Activated CD4-positive, alpha-beta T cell treated with anti-CD3 and anti-CD28 coated beads for 36 hours (primary cell): ENCODE results near the gene ADGRG4. TPM values are rescaled to one million over a fixed set of nuclear protein-coding genes. Genes with fewer than 3 reads are reported as not detected.
A peak's percentile ranks its signal among the peaks of the same experiment; 100 is the strongest.

Source experiments
- ATAC-seq: fragments of 200-7000 bp; cut with Tn5 transposase; one replicate; pipeline ENCODE4 v1.10.0; 2021; ENCODE audit warnings: mild to moderate bottlenecking, moderate library complexity
- CTCF ChIA-PET: fragments of 350-600 bp; sonication (Branson Sonifier 250); formaldehyde crosslinking; loops from one replicate; lab custom pipeline; 2021; ENCODE audit warnings: antibody characterized with exemption; lab: Charles Lee
- POLR2A ChIA-PET: fragments of 350-600 bp; sonication (Branson Sonifier 250); formaldehyde crosslinking; loops from one replicate; lab custom pipeline; 2021; ENCODE audit warnings: antibody characterized with exemption, inconsistent platforms; lab: Charles Lee
- DNase-seq: peaks from one replicate; pipeline ENCODE4 v3.0.0-alpha.2; 2020
- H3K27ac Mint-ChIP-seq: one replicate; pipeline ENCODE4 v1.8.0; 2021; ENCODE audit warnings: mixed read lengths
- H3K27me3 Mint-ChIP-seq: one replicate; pipeline ENCODE4 v1.8.0; 2021; ENCODE audit warnings: mixed read lengths
- H3K36me3 Mint-ChIP-seq: one replicate; pipeline ENCODE4 v1.8.0; 2021; ENCODE audit warnings: low read depth, mixed read lengths
- H3K4me1 Mint-ChIP-seq: one replicate; pipeline ENCODE4 v1.8.0; 2021; ENCODE audit warnings: mixed read lengths
- H3K4me3 Mint-ChIP-seq: one replicate; pipeline ENCODE4 v1.8.0; 2021; ENCODE audit warnings: mild to moderate bottlenecking, moderate library complexity, mixed read lengths
- H3K9me3 Mint-ChIP-seq: one replicate; pipeline ENCODE4 v1.8.0; 2021; ENCODE audit warnings: low read depth, mixed read lengths
- intact Hi-C, 2 experiments: fragments of 100-400 bp; cut with DNase I in 1 of 2; cut with micrococcal nuclease in 1 of 2; formaldehyde crosslinking; loops; one replicate each; pipeline versions ENCODE4 v1.14.2 to v1.15.1; 2022 to 2024; cut with DNase I, micrococcal nuclease
- total RNA-seq, 2 experiments: library from RNA; stranded (reverse); gene quantifications; one replicate each; pipeline ENCODE4 v1.2.3, GENCODE V29; 2021

The ADGRG4 gene
- total RNA-seq, 2 experiments from 2014 or later: not detected

DNA sequence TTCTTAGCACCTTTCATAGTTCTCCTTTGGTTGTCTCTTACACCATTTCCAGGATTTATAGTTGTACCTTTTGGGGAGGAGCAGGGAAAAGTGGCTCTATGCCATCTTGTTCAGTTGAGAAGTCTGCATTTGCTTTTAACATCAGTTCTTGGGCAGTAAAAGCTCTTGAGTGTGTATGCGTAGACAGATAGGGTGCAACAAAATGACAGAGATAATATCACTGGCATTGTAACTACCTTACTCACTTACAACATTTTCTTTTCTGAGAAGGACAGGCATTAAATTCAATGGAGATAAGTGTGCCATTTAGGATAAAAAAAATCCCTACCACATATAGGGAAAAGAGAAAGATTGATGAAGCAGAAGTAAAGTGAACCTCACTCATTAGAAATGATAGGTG is 38.9 kb downstream of the ADGRG4 start:
- H3K27ac Mint-ChIP-seq: no peak overlapping the region
- ChIA-PET POLR2A (no interaction called here), CTCF (no interaction called here)
- H3K27me3 Mint-ChIP-seq: peaks cover 3% of the 10 kb centered on the region
- H3K36me3 Mint-ChIP-seq: no peaks in the 10 kb centered on the region
- DNase-seq: no peak
- H3K9me3 Mint-ChIP-seq: no peaks in the 10 kb centered on the region
- no peak for ATAC-seq
- no peaks in the 10 kb centered on the region for H3K4me1 Mint-ChIP-seq
- intact Hi-C loops: no loop called here
- H3K4me3 Mint-ChIP-seq: no peak overlapping the region

DNA sequence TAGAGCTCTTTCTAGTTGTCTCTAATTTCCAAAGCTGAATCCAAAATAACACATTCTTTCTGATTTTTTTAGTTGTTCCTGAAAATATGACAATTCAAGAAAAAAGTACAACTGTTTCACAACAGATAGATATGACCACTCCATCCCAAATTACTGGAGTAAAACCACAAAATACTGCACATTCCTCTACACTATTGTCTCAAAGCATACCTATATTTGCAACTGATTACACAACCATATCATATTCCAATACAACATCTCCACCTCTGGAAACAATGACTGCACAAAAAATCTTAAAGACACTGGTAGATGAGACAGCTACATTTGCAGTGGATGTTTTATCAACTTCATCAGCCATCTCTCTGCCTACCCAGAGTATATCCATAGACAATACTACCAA is 43.6 kb downstream of the ADGRG4 start:
- H3K27me3 Mint-ChIP-seq: peaks cover 3% of the 10 kb centered on the region
- ChIA-PET POLR2A (no interaction called here), CTCF (no interaction called here)
- no peak overlapping the region for H3K4me3 Mint-ChIP-seq
- H3K36me3 Mint-ChIP-seq: no peaks in the 10 kb centered on the region
- DNase-seq (no peak), ATAC-seq (no peak)
- H3K9me3 Mint-ChIP-seq: no peaks in the 10 kb centered on the region
- no peaks in the 10 kb centered on the region for H3K4me1 Mint-ChIP-seq
- no peak overlapping the region for H3K27ac Mint-ChIP-seq
- intact Hi-C loops: no loop called here

DNA sequence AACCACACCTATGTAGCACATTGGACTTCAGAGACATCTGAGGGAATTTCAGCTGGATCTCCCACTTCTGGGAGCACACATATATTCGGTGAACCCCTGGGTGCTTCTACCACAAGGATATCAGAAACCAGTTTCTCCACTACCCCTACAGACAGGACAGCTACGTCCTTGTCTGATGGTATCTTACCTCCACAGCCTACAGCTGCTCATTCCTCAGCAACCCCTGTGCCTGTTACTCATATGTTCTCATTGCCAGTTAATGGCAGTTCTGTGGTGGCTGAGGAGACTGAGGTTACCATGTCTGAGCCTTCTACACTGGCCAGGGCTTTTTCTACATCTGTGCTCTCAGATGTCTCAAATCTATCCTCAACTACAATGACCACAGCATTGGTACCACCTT is 45.7 kb downstream of the ADGRG4 start:
- Mint-ChIP-seq H3K4me1 (no peaks in the 10 kb centered on the region), H3K4me3 (no peak overlapping the region), H3K9me3 (no peaks in the 10 kb centered on the region), H3K36me3 (no peaks in the 10 kb centered on the region), H3K27ac (no peak overlapping the region), H3K27me3 (peaks cover 3% of the 10 kb centered on the region)
- ATAC-seq: no peak
- DNase-seq: no peak
- ChIA-PET CTCF (no interaction called here), POLR2A (no interaction called here)
- intact Hi-C loops: no loop called here

DNA sequence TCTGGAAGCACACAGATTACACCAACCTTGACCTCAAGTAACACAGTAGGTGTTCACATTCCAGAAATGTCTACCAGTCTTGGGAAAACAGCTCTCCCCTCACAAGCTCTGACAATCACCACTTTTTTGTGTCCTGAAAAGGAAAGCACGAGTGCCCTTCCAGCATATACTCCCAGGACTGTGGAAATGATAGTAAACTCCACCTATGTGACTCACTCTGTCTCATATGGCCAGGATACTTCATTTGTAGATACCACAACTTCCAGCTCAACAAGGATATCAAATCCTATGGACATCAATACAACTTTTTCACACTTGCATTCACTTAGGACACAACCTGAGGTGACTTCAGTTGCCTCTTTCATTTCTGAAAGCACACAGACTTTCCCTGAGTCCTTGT is 46.9 kb downstream of the ADGRG4 start:
- H3K4me1 Mint-ChIP-seq: no peaks in the 10 kb centered on the region
- intact Hi-C loops: no loop called here
- ChIA-PET CTCF (interaction anchor here (0.6 to 1.5 kb wide), 2 partner anchors 10 to 178 kb away, joined by 3 to 4 read pairs; no protein-coding TSS in a partner anchor), POLR2A (no interaction called here)
- peaks cover 3% of the 10 kb centered on the region for H3K27me3 Mint-ChIP-seq
- H3K36me3 Mint-ChIP-seq: no peaks in the 10 kb centered on the region
- no peak for DNase-seq
- ATAC-seq: no peak
- no peaks in the 10 kb centered on the region for H3K9me3 Mint-ChIP-seq
- H3K4me3 Mint-ChIP-seq: no peak overlapping the region
- no peak overlapping the region for H3K27ac Mint-ChIP-seq

DNA sequence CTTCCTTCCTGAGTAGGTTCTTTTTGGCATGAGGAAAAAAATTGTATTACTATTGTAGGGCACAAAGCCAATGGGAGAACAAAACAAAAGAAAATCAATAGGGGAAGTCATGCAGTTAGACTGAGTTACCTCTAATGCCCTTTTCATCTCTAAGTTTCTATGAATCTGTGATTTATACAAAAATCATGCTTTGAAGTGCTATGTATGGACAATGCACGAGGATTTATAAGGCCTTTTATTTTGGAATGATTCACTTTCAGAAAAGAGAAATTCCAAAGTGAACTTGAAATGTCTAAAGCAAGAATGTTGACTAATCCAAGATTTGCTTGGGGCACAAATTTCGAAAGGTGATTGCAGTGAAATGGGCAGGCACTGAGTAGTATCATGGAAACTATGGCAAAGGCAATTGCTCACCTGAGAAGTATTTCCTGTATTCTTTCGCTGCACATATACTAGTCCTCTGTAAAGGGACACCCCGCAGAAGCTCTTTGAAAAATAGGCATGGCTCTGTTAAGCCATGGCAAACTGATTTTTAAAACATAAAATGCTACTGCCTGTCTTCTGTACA is 52.8 kb downstream of the ADGRG4 start:
- CTCF ChIA-PET: interaction anchor here (0.6 kb wide), 1 partner anchor 578 kb away, joined by 3 read pairs; no protein-coding TSS in a partner anchor
- Mint-ChIP-seq H3K4me1 (no peaks in the 10 kb centered on the region), H3K9me3 (no peaks in the 10 kb centered on the region), H3K4me3 (no peak overlapping the region), H3K36me3 (no peaks in the 10 kb centered on the region), H3K27me3 (peaks cover 4% of the 10 kb centered on the region), H3K27ac (no peak overlapping the region)
- POLR2A ChIA-PET: no interaction called here
- intact Hi-C loops: no loop called here
- no peak for DNase-seq
- no peak for ATAC-seq

DNA sequence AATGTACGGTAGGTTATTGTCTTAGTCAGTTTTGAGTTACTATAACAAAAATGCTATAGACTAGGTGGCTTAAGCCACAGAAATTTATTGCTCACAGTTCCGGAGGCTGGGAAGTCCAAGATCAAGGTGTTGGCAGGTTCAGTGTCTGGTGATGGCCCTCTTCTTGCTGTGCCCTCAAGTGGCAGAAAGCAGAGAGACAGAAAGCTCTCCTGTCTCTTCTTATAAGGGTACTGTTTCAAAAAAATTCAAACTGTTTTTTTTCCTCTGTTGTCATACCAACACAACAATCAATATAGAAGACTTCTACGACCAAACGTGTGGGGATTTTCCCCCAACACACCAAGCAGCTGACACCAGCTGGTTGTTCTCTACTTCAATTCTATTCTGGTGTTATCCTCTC is 53.4 kb downstream of the ADGRG4 start:
- Mint-ChIP-seq H3K9me3 (no peaks in the 10 kb centered on the region), H3K4me3 (no peak overlapping the region), H3K4me1 (no peaks in the 10 kb centered on the region), H3K36me3 (no peaks in the 10 kb centered on the region), H3K27ac (no peak overlapping the region), H3K27me3 (peaks cover 4% of the 10 kb centered on the region)
- CTCF ChIA-PET: interaction anchor here (0.6 kb wide), 1 partner anchor 577 kb away, joined by 3 read pairs; no protein-coding TSS in a partner anchor
- POLR2A ChIA-PET: no interaction called here
- ATAC-seq (no peak), DNase-seq (no peak)
- intact Hi-C loops: no loop called here

DNA sequence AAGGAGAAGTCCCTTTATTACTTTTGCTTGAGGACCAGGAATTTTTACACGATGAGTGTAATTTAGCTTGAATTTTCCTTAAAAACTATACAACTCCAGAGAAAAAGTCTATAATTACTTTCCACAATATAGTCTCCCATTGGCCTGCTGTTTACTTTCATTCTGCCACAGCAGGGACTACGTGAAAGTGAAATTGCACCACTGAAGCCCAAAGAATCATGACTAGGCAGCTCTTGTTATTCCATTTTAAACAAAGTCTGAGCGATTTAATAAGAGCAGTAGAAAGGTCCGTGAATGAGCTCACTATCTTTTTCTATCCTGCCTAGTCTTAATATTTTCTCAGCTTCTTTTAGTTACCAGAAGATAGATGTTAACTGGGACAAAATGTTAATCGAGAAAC is 68.6 kb downstream of the ADGRG4 start:
- intact Hi-C loops: no loop called here
- Mint-ChIP-seq H3K27ac (no peak overlapping the region), H3K27me3 (peaks cover 2% of the 10 kb centered on the region), H3K4me1 (no peaks in the 10 kb centered on the region), H3K9me3 (no peaks in the 10 kb centered on the region), H3K4me3 (no peak overlapping the region), H3K36me3 (no peaks in the 10 kb centered on the region)
- ATAC-seq: no peak
- no peak for DNase-seq
- POLR2A ChIA-PET: no interaction called here
- CTCF ChIA-PET: interaction anchor here (0.6 kb wide), 1 partner anchor 32 kb away, joined by 3 read pairs; no protein-coding TSS in a partner anchor

DNA sequence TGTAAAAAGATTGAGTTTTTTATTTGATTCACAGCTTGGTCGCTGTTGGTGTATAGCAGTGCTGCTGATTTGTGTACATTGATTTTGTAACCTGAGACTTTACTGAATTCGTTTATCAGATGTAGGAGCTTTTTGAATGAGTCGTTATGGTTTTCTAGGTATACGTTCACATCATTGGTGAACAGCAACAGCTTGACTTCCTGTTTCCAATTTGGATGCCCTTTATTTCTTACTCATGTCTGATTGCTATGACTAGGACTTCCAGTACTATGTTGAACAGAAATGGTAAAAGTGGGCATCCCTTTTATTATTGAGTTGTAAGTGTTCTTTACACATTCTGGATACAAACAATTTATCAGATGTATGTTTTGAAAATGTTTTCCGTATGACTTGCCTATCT is 76.0 kb downstream of the ADGRG4 start:
- ATAC-seq: peak; percentile 77
- POLR2A ChIA-PET: no interaction called here
- peaks cover 6% of the 10 kb centered on the region for H3K4me1 Mint-ChIP-seq

DNA sequence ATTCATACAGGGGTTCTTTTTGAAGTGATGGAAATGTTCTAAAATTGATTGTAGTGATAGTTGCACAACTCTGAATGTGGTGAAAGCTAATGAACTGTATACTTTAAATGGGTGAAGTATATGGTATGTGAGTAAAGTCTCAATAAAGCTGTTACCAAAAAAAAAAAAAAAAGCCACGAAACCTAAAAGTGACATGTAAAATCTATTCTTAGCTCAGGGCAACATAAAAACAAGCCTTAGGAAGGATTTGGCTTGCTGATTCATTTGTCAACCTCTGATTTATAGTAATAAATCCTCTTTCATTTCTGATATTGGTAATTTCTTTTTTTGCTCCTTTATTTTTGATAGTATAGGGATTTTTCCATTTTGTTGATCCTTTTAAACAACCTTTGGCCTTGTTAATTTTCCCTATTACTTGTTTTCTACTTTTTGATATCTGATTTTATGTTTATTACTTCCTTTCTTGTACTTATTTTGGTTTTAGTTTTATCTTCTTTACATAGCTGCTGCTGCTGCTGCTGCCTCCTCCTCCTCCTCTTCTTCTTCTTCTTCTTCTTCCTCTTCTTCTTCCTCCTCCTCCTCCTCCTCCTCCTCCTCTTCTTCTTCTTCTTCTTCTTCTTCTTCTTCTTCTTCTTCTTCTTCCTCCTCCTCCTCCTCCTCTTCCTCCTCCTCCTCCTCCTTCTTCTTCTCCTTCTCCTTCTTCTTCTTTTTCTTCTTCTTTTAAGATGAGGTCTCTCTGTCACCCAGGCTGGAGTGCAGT is 79.4 kb downstream of the ADGRG4 start:
- H3K27ac Mint-ChIP-seq: no peak overlapping the region
- no peak for ATAC-seq
- no peaks in the 10 kb centered on the region for H3K36me3 Mint-ChIP-seq
- no peak for DNase-seq
- peaks cover 10% of the 10 kb centered on the region for H3K27me3 Mint-ChIP-seq
- POLR2A ChIA-PET: interaction anchor here (0.7 kb wide), 1 partner anchor 1392 kb away, joined by 3 read pairs; no protein-coding TSS in a partner anchor
- H3K4me3 Mint-ChIP-seq: no peak overlapping the region
- intact Hi-C loops: no loop called here
- H3K4me1 Mint-ChIP-seq: peaks cover 6% of the 10 kb centered on the region
- no peaks in the 10 kb centered on the region for H3K9me3 Mint-ChIP-seq
- CTCF ChIA-PET: no interaction called here

More for the DNA sequence above, 76.0 kb downstream of the ADGRG4 start:
- Mint-ChIP-seq H3K9me3 (no peaks in the 10 kb centered on the region), H3K27ac (no peak overlapping the region), H3K27me3 (peaks cover 5% of the 10 kb centered on the region), H3K36me3 (no peaks in the 10 kb centered on the region), H3K4me3 (no peak overlapping the region)
- intact Hi-C loops: no loop called here
- CTCF ChIA-PET: no interaction called here
- DNase-seq: no peak

DNA sequence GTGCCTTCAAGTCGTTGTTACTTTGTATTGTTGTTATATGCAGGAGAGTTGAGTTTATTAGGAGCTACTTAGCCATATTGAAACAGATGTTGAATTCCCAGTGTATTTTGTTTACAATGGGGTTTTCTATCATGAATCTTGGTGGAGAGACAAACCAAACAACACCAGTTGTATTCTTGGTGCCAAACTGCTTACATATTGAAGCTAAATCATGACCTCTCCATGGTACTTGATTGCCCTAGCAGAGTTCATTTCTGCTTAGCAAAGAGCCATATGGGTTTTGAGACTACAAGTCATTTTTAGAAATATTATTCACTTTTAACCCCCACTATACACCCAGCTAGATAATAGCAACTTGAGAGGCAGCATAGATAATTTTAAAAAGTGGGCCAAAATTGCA is 85.4 kb downstream of the ADGRG4 start:
- Mint-ChIP-seq H3K9me3 (no peaks in the 10 kb centered on the region), H3K27ac (no peak overlapping the region), H3K4me3 (no peak overlapping the region), H3K4me1 (no peaks in the 10 kb centered on the region), H3K36me3 (no peaks in the 10 kb centered on the region), H3K27me3 (peaks cover 10% of the 10 kb centered on the region)
- POLR2A ChIA-PET: no interaction called here
- intact Hi-C loops: no loop called here
- DNase-seq: no peak
- CTCF ChIA-PET: no interaction called here
- no peak for ATAC-seq

DNA sequence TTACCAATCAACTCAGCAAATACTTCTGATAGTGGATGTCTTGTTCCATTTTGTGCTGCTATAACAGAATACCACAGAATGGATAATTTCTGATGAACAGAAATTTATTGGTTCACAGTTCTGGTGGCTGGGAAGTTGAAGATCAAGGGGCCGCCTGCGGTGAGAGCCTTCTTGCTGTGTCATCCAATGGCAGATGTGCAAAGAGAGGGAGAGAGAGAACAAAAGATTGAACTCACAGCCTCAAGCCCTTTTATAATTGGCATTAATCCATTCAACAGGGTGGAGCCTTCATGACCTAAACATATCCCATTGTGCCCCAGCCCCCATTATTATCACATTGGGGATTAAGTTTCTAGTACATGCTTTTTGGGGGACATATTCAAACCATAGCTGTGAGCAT is 86.1 kb downstream of the ADGRG4 start:
- POLR2A ChIA-PET: no interaction called here
- DNase-seq (no peak), ATAC-seq (no peak)
- H3K27me3 Mint-ChIP-seq: peaks cover 9% of the 10 kb centered on the region
- intact Hi-C loops: no loop called here
- H3K27ac Mint-ChIP-seq: no peak overlapping the region
- CTCF ChIA-PET: no interaction called here
- no peaks in the 10 kb centered on the region for H3K9me3 Mint-ChIP-seq
- H3K4me1 Mint-ChIP-seq: no peaks in the 10 kb centered on the region
- H3K4me3 Mint-ChIP-seq: no peak overlapping the region
- no peaks in the 10 kb centered on the region for H3K36me3 Mint-ChIP-seq

DNA sequence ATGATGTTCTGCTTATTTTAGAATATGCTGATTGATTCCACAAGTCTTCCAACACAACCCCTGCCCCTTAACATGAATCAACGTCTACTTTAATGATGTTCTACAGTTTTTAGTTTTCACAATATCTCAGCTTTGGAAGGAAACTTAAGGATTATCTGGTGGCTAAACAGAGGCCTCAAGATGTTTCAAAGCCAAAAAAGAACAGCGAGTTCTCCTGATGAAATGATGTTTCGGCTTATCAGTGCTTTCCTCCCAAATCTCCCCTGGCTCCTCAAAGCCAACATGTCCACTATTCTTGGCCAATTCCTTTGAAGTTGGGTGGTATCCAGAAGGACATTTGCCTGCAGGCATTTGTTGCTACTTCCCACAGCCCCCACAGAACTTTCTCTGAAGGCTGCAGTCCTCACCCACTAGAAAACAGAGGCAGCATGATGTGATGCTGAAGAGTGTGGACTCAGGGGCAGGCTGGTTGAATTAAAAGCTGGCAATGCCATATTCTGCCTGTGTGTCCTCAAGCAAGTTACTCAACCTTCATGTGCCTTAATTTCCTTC is 87.3 kb downstream of the ADGRG4 start:
- CTCF ChIA-PET: no interaction called here
- DNase-seq: no peak
- Mint-ChIP-seq H3K4me3 (no peak overlapping the region), H3K36me3 (no peaks in the 10 kb centered on the region), H3K4me1 (no peaks in the 10 kb centered on the region), H3K27me3 (peaks cover 7% of the 10 kb centered on the region), H3K27ac (no peak overlapping the region), H3K9me3 (no peaks in the 10 kb centered on the region)
- intact Hi-C loops: no loop called here
- ATAC-seq: no peak
- POLR2A ChIA-PET: interaction anchor here (0.6 kb wide), 1 partner anchor 191 kb away, joined by 3 read pairs; no protein-coding TSS in a partner anchor
